ENCODE measurements around the gene MYH10. TPM values are rescaled to one million over a fixed set of nuclear protein-coding genes. Genes with fewer than 3 reads are reported as not detected.

MYH10 gene
- total and polyA plus RNA-seq, 9 of the 15 experiments (the other 6 are each of a cell fraction or from before 2014, with no cell fraction given), result 16.3 to 95.3 (median 39.7) TPM

DNA sequence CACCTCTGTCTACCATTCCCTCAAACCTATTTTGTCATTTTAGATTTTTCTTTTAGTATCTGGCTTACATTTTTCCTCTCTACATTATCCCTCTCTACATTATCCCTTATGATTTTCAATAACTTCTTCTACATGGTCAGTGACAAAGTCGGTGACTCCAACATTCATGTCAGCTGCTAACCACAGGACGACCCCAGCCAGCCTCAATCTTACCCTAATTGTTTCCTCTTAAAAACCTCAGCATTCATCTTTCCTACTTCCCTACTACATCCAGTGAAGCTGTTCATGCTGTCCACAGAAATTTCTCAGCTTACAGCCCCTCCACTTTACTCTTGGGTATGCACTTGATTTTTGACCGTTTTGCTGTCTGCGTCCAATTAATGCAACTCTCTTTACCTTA, 8.3 kb downstream of the MYH10 start:
- Histone ChIP-seq H4K20me1 (replicated peaks; ENCODE audit: control insufficient read depth, insufficient read depth, low read length) (peaks cover 17% of the 10 kb centered on the region; the same call in 1 of the 2 replicates), H3K4me1 (replicated peaks in 1 of 2; ENCODE audit: control insufficient read depth in 2 of 2, insufficient read depth in 2 of 2, low read length in 2 of 2) (peaks cover 0 to 3% of the 10 kb centered on the region in 2 experiments; a peak in 4 of 5 replicates), H3K4me2 (ENCODE audit: insufficient read depth, low read length) (no peak overlapping the region), H3K79me2 (ENCODE audit: control insufficient read depth, insufficient read depth, low read length) (peaks cover 97% of the 10 kb centered on the region), H3K27ac (ENCODE audit: extremely low read depth, low read depth, low read length) (no peak overlapping the region), H3K36me3 (ENCODE audit: control insufficient read depth, insufficient read depth, low read length) (peaks cover 65% of the 10 kb centered on the region), H3K27me3 (ENCODE audit: control insufficient read depth in 2 of 2, insufficient read depth in 2 of 2, low read length in 2 of 2) (no peaks in the 10 kb centered on the region), H3K9ac (ENCODE audit: insufficient read depth in 1 of 2, low read depth in 2 of 2, low read length in 2 of 2) (no peak overlapping the region), H3K4me3 (no peak overlapping the region), H2AFZ (ENCODE audit: low read depth, low read length) (no peak overlapping the region), H3K9me1 (ENCODE audit: control insufficient read depth, insufficient read depth, low read length) (no peaks in the 10 kb centered on the region), H3K9me3 (replicated peaks; ENCODE audit: control insufficient read depth, insufficient read depth, low read depth, low read length) (peaks cover under 1% of the 10 kb centered on the region; the same call in 1 of the 2 replicates)
- in situ Hi-C loops (cut with MboI), result no loop called here
- no peak for FAIRE-seq
- TF ChIP-seq KHSRP (IDR thresholded peaks at IDR 0.05), result no peak
- no peak for TF ChIP-seq POLR2H (tag; IDR thresholded peaks at IDR 0.05; ENCODE audit: low read depth)
- TF ChIP-seq MTA2 (IDR thresholded peaks at IDR 0.05; ENCODE audit: low read depth), result no peak
- TF ChIP-seq PHB (CRISPR knock-in tag; IDR thresholded peaks at IDR 0.05), result no peak
- TF ChIP-seq ZNF316 (IDR thresholded peaks at IDR 0.05), result no peak
- no peak for TF ChIP-seq PHF21A (IDR thresholded peaks at IDR 0.05; ENCODE audit: borderline replicate concordance, low read depth)
- no peak for TF ChIP-seq ZSCAN32 (CRISPR knock-in tag; IDR thresholded peaks at IDR 0.05)
- no peak for TF ChIP-seq ZNF354B (CRISPR knock-in tag; IDR thresholded peaks at IDR 0.05)
- no peak for TF ChIP-seq ZNF561 (CRISPR knock-in tag; conservative IDR thresholded peaks at IDR 0.05)
- no peak for TF ChIP-seq ZBTB49 (CRISPR knock-in tag; IDR thresholded peaks at IDR 0.05; ENCODE audit: borderline replicate concordance)
- no peak for TF ChIP-seq CCAR2 (IDR thresholded peaks at IDR 0.05; ENCODE audit: low read depth, low read length)
- TF ChIP-seq HDAC8 (tag; IDR thresholded peaks at IDR 0.05), result no peak
- no peak for TF ChIP-seq NR2F6 (CRISPR knock-in tag; IDR thresholded peaks at IDR 0.05)
- TF ChIP-seq PHB2 (IDR thresholded peaks at IDR 0.05; ENCODE audit: low read depth), result no peak
- TF ChIP-seq, protein P1, sequence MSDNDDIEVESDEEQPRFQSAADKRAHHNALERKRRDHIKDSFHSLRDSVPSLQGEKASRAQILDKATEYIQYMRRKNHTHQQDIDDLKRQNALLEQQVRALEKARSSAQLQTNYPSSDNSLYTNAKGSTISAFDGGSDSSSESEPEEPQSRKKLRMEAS (CRISPR knock-in tag; IDR thresholded peaks at IDR 0.05), result no peak
- TF ChIP-seq, protein P2, sequence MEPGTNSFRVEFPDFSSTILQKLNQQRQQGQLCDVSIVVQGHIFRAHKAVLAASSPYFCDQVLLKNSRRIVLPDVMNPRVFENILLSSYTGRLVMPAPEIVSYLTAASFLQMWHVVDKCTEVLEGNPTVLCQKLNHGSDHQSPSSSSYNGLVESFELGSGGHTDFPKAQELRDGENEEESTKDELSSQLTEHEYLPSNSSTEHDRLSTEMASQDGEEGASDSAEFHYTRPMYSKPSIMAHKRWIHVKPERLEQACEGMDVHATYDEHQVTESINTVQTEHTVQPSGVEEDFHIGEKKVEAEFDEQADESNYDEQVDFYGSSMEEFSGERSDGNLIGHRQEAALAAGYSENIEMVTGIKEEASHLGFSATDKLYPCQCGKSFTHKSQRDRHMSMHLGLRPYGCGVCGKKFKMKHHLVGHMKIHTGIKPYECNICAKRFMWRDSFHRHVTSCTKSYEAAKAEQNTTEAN (CRISPR knock-in tag; IDR thresholded peaks at IDR 0.05), result no peak
- no peak for TF ChIP-seq FIP1L1 (IDR thresholded peaks at IDR 0.05; ENCODE audit: low read depth, low read length, poor library complexity, severe bottlenecking)
- no TSS peak for BruUV-seq (replicated peaks)
- ChIA-PET POLR2A (interaction anchor here (1.4 to 1.7 kb wide), 2 partner anchors 11 to 15 kb away, joined by 3 to 4 read pairs; no protein-coding TSS in a partner anchor), CTCF (ENCODE audit: low intra/inter-chr PET ratio) (no interaction called here)
- no peak for ATAC-seq
- 65% methylated on average over 4 of the region's 4 CpGs for whole genome bisulfite sequencing (ENCODE audit: insufficient coverage, low coverage, missing lambda C conversion rate)
- DNase-seq (ENCODE audit: extremely low read depth in 1 of 4, low spot score in 3 of 4), result no peak
- intact Hi-C loops (cut with micrococcal nuclease), result no loop called here

Measured in K562 (cell line).